Sigmoid colon (tissue), 7 donors: ENCODE measurements around the gene CCNE1. TPM values are rescaled to one million over a fixed set of nuclear protein-coding genes. Genes with fewer than 3 reads are reported as not detected.
"Not testable (repeated sequence)": the region's sequence is repeated elsewhere in the genome, so short reads cannot be mapped to it uniquely, and the experiment has no call there.

Source experiments
- DNase-seq: peaks from one replicate; pipeline ENCODE4 v3.0.0-alpha.2; 2019
- H3K27ac ChIP-seq, 4 donors: fragments of 200-600 bp; sonication (generic); one replicate each; pipeline ENCODE4 v1.5.1; 2016 to 2019; ENCODE audit warnings: mild to moderate bottlenecking in 1 of 4
- H3K27me3 ChIP-seq, 3 donors: fragments of 200-600 bp; sonication (generic); one replicate each; pipeline ENCODE4 v1.5.1; 2019; ENCODE audit warnings: mild to moderate bottlenecking in 1 of 3
- H3K36me3 ChIP-seq, 4 donors: fragments of 200-600 bp; sonication (generic); one replicate each; pipeline ENCODE4 v1.5.1; 2016 to 2019
- H3K4me1 ChIP-seq, 4 donors: fragments of 200-600 bp; sonication (generic); one replicate each; pipeline ENCODE4 v1.5.1; 2017 to 2019
- H3K4me3 ChIP-seq, 4 donors: fragments of 200-600 bp; sonication (generic); one replicate each; pipeline ENCODE4 v1.5.1; 2017 to 2019; ENCODE audit warnings: mild to moderate bottlenecking in 2 of 4, moderate library complexity in 1 of 4
- H3K9me3 ChIP-seq, 4 donors: fragments of 200-600 bp in 3 of 4; sonication (generic) in 3 of 4; one replicate each; pipeline versions ENCODE4 v1.5.1 to v1.6.1; 2013 to 2019
- CTCF ChIP-seq, 4 experiments: fragments of 450-650 bp in 3 of 4; fragments of 200-600 bp in 1 of 4; IDR thresholded peaks; one replicate each; pipeline ENCODE4 v1.5.1; 2016 to 2019; ENCODE audit warnings: antibody characterized with exemption in 4 of 4, mild to moderate bottlenecking in 3 of 4, moderate library complexity in 2 of 4
- EP300 ChIP-seq, 4 donors: sonication (generic); formaldehyde crosslinking; IDR thresholded peaks; one replicate each; pipeline ENCODE4 v1.6.1; 2017; ENCODE audit warnings: antibody characterized with exemption in 4 of 4
- POLR2A ChIP-seq, 2 donors: fragments of 450-650 bp; IDR thresholded peaks; one replicate each; pipeline ENCODE4 v1.6.1; 2016; ENCODE audit warnings: antibody characterized with exemption in 2 of 2, mild to moderate bottlenecking in 2 of 2, moderate library complexity in 2 of 2
- POLR2AphosphoS5 ChIP-seq, 4 donors: sonication (generic); formaldehyde crosslinking; IDR thresholded peaks; one replicate each; pipeline ENCODE4 v1.6.1; 2017; ENCODE audit warnings: antibody characterized with exemption in 4 of 4
- WGBS, 2 donors: extraction: QIAGEN DNeasy Blood & Tissue Kit; methylation state at CpG; one replicate each; pipeline ENCODE4 v1.1.7; 2013; 5-methylcytosine and 5-hydroxymethylcytosine counted together
- intact Hi-C: fragments of 100-400 bp; cut with DNase I; formaldehyde crosslinking; loops from one replicate; pipeline ENCODE4 v1.15.1; 2023
- polyA plus RNA-seq, 3 donors: library from polyadenylated mRNA; stranded (reverse); fragments of 200-250 nt; gene quantifications; one replicate each; pipeline ENCODE4 v1.2.3, GENCODE V29; 2013
- total RNA-seq, 4 donors: library from RNA; depleted of rRNA; stranded (reverse); fragments of >200 nt; gene quantifications; one replicate each; pipeline ENCODE4 v1.1.0, GENCODE V29; 2016
- donor health status: healthy with polysubstance abuse.
- donor health status: Bipolar disorder and iron deficiency.
- donor health status: healthy.

CCNE1 gene
- total and polyA plus RNA-seq, 7 donors: 2.3 to 13.8 (median 4.4) TPM

- Histone ChIP-seq H3K4me1 (no peaks in the 10 kb centered on the region), H3K4me3 (no peak overlapping the region), H3K27me3 (no peaks in the 10 kb centered on the region), H3K9me3 (no peaks in the 10 kb centered on the region), H3K27ac (no peak overlapping the region), H3K36me3 (no peaks in the 10 kb centered on the region)
- WGBS, 2 donors: 46 to 71% methylated on average over 5 of the region's 5 CpGs
- no peak for TF ChIP-seq EP300 (IDR thresholded peaks at IDR 0.05)
- TF ChIP-seq POLR2A (IDR thresholded peaks at IDR 0.05): no peak
- TF ChIP-seq CTCF (IDR thresholded peaks at IDR 0.05): no peak
- TF ChIP-seq POLR2AphosphoS5 (IDR thresholded peaks at IDR 0.05): no peak
- intact Hi-C loops: no loop called here
- DNase-seq: no peak
Measured at GRCh38 chr19:29785955-29786589, 25.7 kb upstream of the CCNE1 start.

DNA sequence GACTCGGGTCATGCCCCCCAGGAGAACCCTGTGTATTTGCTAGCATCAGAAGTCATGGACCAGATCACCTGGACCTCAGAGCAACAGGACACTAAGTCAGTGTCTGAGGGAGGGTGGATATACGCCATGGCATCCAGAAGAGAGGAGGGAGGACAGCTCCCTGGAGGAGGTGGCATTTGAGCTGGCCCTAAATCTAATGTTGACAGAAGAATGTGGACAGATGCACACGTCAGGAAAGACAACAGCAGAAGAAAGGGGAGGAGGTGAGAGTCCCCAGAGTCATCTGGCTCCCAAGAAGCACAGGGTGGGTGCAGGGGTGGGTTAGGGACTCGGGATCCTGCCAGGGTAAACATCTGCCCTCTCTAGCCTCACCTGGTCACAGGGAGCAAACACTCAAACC, 24.5 kb upstream of the CCNE1 start:
- H3K27ac ChIP-seq: no peak overlapping the region
- no peaks in the 10 kb centered on the region for H3K9me3 ChIP-seq
- 47 to 72% methylated on average over 4 of the region's 4 CpGs for WGBS, 2 donors
- no peak overlapping the region for H3K4me3 ChIP-seq
- TF ChIP-seq POLR2A (IDR thresholded peaks at IDR 0.05) (no peak), CTCF (IDR thresholded peaks at IDR 0.05) (no peak), EP300 (IDR thresholded peaks at IDR 0.05) (no peak), POLR2AphosphoS5 (IDR thresholded peaks at IDR 0.05) (no peak)
- H3K4me1 ChIP-seq: no peaks in the 10 kb centered on the region
- no peaks in the 10 kb centered on the region for H3K36me3 ChIP-seq
- intact Hi-C loops: no loop called here
- DNase-seq: no peak
- no peaks in the 10 kb centered on the region for H3K27me3 ChIP-seq

DNA sequence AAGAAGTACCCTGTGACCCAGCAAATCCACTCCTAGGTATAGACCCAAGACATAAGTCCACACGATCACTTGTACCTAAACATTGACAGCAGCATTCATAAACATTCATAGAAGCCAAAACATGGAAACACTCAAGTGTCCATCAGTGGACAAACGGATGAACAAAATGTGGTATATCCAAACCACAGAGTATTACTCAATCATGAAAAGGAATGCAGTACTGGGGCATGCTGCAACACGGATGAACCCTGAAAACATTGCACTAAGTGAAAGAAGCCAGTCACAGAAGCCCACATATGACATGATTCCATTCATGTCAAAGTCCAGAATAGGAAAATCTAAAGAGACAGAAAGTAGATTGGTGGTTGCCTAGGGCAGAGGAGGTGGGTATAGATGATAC, 22.8 kb upstream of the CCNE1 start:
- H3K4me1 ChIP-seq: no peaks in the 10 kb centered on the region
- H3K27me3 ChIP-seq: no peaks in the 10 kb centered on the region
- H3K9me3 ChIP-seq: no peaks in the 10 kb centered on the region
- intact Hi-C loops: no loop called here
- H3K27ac ChIP-seq: no peak overlapping the region
- no peak overlapping the region for H3K4me3 ChIP-seq
- DNase-seq: no peak
- 85 to 91% methylated on average over 3 of the region's 3 CpGs for WGBS, 2 donors
- no peak for TF ChIP-seq EP300 (IDR thresholded peaks at IDR 0.05)
- TF ChIP-seq CTCF (IDR thresholded peaks at IDR 0.05): no peak
- no peak for TF ChIP-seq POLR2AphosphoS5 (IDR thresholded peaks at IDR 0.05)
- TF ChIP-seq POLR2A (IDR thresholded peaks at IDR 0.05): no peak
- no peaks in the 10 kb centered on the region for H3K36me3 ChIP-seq

- no peaks in the 10 kb centered on the region for H3K4me1 ChIP-seq
- intact Hi-C loops: no loop called here
- no peaks in the 10 kb centered on the region for H3K36me3 ChIP-seq
- H3K9me3 ChIP-seq: no peaks in the 10 kb centered on the region
- TF ChIP-seq POLR2A (IDR thresholded peaks at IDR 0.05): no peak
- TF ChIP-seq CTCF (IDR thresholded peaks at IDR 0.05): no peak
- TF ChIP-seq POLR2AphosphoS5 (IDR thresholded peaks at IDR 0.05): no peak
- TF ChIP-seq EP300 (IDR thresholded peaks at IDR 0.05): no peak
- no peak overlapping the region for H3K4me3 ChIP-seq
- no peak overlapping the region for H3K27ac ChIP-seq
- DNase-seq: no peak
- WGBS, 2 donors: 86 to 87% methylated on average over 11 of the region's 11 CpGs
- no peaks in the 10 kb centered on the region for H3K27me3 ChIP-seq
Measured at GRCh38 chr19:29793116-29793727, 18.6 kb upstream of the CCNE1 start.

DNA sequence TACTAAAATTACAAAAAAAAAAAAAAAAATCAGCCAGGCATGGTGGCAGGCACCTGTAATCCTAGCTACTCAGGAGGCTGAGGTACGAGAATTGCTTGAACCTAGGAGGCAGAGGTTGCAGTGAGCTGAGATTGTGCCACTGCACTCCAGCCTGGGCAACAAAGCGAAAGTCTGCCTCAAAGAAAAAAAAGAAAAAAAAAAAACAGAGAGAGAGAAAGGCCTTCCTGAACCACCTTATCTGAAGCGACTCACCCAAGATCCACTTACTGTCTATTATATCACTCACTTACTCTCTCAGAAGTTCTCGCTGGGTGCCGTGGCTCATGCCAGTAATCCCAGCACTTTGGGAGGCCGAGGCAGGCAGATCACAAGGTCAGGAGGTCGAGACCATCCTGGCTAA, 17.3 kb upstream of the CCNE1 start:
- WGBS, 2 donors: 86 to 91% methylated on average over 7 of the region's 7 CpGs
- intact Hi-C loops, H3K9me3 ChIP-seq, H3K36me3 ChIP-seq, H3K4me3 ChIP-seq, H3K27me3 ChIP-seq, H3K4me1 ChIP-seq, DNase-seq, H3K27ac ChIP-seq: not testable (repeated sequence)
